GM19193 (cell line): ENCODE results near the gene PPP2R2D.

Source experiments
- POLR2A ChIP-seq: IDR thresholded peaks from 4 replicates; pipeline ENCODE4 v1.6.1; 2011; ENCODE audit not compliant: insufficient read depth, insufficient read length; ENCODE audit errors: extremely low read depth

The PPP2R2D gene

GRCh38 chr10:131975796-131976195 is 75.0 kb downstream of the PPP2R2D start:
- no peak for TF ChIP-seq POLR2A

- no peak for TF ChIP-seq POLR2A
Measured at GRCh38 chr10:131977323-131978096, 76.7 kb downstream of the PPP2R2D start.

- no peak for TF ChIP-seq POLR2A
Measured at GRCh38 chr10:131978366-131978765, 77.6 kb downstream of the PPP2R2D start.

GRCh38 chr10:131978851-131979250 is 78.0 kb downstream of the PPP2R2D start:
- no peak for TF ChIP-seq POLR2A

DNA sequence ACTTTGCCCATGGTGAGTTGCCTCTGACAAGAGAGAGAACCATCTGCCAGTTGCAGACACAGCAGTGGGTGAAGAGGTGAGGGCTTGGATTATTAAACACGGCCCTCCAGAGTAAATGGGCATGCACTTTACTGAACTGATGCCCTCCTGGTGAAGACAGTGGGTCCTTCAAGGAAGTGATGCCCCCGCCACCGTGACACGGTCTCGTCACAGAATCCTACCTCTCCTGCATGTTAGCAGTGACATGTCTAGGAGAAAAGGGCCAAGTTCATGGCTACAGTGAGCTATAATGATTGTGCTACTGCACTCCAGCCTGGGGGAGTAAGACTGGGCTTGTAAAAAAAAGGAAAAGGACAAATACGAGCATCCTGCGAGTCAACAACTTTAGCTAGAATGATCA is 78.5 kb downstream of the PPP2R2D start:
- TF ChIP-seq POLR2A = no peak

DNA sequence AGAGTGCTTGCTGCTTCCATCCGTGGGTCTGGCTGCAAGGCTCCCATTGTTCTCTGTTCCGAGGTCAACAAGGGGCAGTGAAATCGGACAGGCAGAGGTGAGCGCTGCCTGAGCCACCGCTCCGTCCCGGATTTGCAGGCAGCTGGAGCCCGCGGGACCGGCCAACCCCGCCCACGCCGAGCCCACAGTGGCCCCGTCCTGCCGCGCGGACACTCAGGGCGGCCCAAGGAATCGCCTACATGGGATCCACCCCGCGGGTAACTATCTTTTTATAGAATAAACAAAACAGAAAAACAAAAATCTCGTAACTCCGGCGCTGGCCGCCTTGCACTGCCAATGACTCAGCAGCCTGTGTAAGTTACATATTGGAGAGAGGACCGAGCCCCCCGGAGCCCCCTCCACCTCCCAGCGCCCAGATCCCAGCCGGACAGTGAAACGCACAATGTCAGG is 79.0 kb downstream of the PPP2R2D start:
- no peak for TF ChIP-seq POLR2A

GRCh38 chr10:131980321-131980720 is 79.5 kb downstream of the PPP2R2D start:
- TF ChIP-seq POLR2A = no peak

GRCh38 chr10:131980761-131981428 is 80.1 kb downstream of the PPP2R2D start:
- TF ChIP-seq POLR2A = no peak

DNA sequence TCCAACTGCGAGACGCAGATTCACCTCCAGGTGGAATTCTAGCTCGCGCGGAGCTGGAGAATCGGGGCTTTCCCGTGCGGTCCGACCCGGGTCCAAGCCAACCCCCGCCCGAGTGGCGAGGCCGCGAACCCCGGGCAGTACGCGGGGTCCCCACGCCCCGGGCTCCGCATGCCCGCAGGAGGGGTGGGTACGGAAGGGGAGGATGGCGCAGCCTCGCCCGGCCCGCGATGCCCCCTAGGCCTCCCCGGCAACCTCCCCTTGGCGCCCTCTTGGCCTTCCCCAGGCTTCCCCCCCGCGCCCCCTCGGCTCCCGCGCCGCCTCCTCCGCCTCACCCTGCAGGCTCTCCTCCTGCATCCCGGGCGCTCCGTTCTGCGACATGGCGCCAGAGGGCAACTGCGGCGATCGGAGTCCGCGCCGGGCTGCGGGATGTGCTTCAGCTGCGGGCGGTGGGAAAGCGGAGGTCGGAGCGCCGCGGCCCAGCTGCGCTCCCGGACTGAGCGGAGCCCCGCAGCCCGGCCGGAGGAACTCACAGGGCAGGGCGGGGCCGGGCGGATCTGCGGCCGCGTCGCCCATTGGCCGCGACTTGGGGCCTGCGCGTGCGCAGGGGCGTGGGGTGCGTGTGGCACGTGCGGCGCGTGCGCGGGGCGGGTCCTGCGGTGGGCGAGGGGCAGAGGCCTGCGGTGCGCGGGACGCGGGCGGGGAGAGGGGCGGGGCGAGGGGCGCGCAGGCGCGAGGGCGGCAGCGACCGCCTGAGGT is 80.8 kb downstream of the PPP2R2D start, which contains the start of gene BNIP3:
Gene BNIP3 (minus strand): TSS at position 495 of the 756 bp plus-strand sequence. CDS start 117 bp downstream, at position 378.
- TF ChIP-seq POLR2A = peak; percentile 71

- no peak for TF ChIP-seq POLR2A
Measured at GRCh38 chr10:131982185-131982756, 81.5 kb downstream of the PPP2R2D start.

DNA sequence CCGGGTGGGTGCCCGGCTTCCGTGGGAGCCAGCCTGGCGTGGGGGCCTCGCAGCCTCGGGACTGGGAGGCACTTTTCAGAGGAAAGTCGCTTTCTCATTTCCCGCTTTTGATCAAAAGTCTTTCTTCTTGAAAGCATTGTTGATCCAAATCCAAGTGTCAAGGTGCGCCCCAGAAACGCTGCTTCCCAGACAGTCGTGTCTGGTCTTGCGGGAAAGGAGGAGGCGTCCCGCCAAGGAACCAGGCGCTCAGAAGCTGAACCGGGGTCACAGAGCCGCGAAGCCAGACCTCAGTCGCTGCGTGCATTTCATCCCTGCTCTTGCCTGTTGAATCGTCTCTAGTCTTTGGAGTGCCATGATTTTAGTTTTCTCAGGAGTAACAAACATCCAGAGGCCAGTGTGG is 82.0 kb downstream of the PPP2R2D start:
- no peak for TF ChIP-seq POLR2A

DNA sequence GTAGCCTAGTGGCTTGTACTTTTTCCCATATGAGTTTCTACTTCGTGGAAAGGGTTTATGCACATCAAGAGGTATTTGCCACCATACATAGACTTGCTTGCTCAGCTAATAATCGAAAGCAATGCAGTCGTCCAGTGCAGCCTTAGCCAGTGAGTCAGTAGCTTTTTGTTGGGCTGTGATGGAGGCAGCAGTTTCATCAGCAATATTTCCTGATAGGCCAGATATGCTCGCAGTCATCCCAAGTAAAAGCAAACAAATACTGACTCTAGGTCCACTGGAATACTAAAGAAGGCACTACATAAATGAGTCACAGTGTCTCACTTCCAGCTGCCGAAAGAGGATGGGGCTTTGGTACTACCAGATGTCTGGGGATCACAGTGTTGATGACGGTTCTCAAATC is 83.0 kb downstream of the PPP2R2D start:
- no peak for TF ChIP-seq POLR2A

DNA sequence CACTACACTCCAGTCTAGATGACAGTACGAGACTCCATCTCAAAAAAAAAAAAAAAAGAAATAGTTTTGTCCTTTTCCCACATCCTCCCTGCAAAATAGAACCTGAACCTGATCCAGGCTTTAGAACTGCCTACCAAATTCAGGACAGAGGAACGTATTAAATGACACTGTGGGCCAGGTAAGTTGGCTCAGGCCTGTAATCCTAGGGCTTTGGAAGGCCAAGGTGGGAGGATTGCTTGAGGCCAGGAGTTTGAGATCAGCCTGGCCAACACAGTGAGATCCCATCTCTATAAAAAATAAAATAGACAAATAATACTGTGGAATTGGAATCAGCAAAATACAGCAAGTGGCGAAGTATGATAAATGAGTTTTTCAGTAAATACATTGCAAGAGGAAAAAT is 90.9 kb downstream of the PPP2R2D start:
- TF ChIP-seq POLR2A = no peak

GRCh38 chr10:131993275-131993674 is 92.5 kb downstream of the PPP2R2D start:
- no peak for TF ChIP-seq POLR2A

- TF ChIP-seq POLR2A = no peak
Measured at GRCh38 chr10:131994435-131994834, 93.6 kb downstream of the PPP2R2D start.
